NCI-H510A treated with DMSO at 0.1 percent for 48 hours (cell line): Measurements from ENCODE around the gene DPP10.

ENCODE experiments used
- DNase-seq: peaks from one replicate; lab custom pipeline; 2025; lab: John Stamatoyannopoulos, UW

Gene DPP10

DNA sequence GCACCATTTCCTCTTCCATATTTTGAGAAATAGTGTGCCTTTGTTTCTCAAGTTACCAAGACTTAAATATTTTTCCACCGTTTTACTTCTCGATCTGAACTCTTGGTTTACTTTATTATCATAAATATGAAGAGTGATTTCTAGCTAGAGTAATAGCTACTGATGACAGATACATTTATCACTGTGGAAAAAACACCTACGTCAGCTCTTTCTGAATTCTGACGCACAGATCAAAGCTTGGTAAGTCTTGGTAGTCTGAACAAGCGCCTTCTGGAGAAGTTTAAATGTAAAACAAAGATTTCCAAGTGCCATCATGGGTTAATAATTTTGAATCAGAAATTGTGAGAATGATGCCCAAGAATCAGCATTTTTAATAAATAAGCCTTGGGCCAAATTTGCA, 367.7 kb downstream of the DPP10 start:
- no peak for DNase-seq

GRCh38 chr2:114812261-114812660, 369.8 kb downstream of the DPP10 start:
- DNase-seq, result no peak

DNA sequence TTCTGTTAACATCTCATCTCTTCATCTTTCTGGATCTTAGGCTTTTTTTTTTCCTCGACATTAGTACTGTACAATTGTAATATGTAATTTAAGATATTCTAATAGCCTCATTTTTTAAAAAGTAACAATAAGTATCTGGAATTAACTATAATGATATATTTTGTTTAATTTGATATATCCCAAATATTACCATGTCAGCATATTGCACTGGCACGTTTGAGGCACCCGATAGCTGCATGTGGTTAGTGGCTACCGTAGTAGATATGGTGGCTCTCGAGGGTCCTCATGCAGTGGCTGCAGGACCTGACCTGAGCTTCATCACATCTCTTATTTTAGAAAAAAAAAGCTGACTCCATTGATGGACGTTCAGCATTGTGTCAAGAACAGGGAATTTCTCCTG, 371.9 kb downstream of the DPP10 start:
- no peak for DNase-seq

GRCh38 chr2:114821055-114821454, 378.6 kb downstream of the DPP10 start:
- no peak for DNase-seq

DNA sequence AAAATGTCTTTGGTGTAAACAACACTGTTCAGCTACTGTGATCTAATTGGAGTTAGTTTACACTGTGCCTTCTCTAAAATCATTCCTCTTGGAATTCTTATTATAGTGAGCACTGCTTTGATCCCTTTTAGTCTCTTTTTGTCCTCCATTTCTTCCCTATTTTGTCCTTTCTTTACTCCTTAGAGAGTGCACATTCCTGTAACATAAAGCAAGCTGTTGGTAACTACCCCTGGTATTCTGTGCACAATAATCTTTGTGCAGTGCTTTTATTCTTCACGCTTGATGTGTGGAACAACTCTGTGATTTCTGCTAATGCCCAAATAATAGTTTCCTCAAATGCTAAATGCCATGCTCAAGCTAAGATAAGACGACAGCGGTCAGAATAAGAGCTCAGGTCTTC, 401.5 kb downstream of the DPP10 start:
- no peak for DNase-seq

DNA sequence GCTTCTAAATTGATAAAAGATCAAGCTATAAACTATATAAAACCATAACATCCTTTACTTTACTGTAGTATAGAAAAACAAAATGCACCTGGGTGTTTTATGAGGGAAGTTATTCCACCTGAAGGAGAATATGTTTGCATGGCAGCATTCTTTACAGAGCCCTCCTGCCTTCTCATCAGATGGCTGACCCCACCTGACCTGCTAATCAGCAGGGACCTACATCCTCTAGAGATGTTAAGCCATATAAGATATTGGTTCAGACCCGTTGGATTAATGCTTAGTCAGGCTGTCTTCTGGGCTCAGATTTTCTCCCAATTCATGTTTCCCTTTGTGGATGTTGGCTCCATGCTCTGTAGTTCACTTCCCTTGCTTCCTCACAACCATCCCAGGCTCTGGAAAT, 414.8 kb downstream of the DPP10 start:
- DNase-seq, result no peak

GRCh38 chr2:114859726-114860510, 417.5 kb downstream of the DPP10 start:
- DNase-seq, result no peak

DNA sequence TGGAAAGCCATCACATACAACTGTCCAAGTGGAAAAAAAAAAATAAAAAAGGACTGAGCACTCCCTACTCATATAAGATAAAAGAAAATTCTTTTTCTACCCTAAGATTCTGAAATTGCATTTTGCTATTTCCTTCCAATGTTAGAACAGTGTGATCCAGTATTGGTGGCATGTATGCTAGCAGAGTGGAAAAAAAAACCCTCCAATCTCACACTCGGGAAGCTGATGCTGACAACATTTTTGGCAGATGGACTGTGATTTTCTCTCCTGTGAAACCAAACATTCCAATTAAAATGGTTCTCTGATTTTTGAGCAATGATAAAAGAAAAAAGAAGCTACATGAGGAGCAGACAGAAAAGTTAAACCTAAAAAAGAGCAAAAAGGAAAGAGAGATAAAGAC, 419.8 kb downstream of the DPP10 start:
- DNase-seq, result no peak

DNA sequence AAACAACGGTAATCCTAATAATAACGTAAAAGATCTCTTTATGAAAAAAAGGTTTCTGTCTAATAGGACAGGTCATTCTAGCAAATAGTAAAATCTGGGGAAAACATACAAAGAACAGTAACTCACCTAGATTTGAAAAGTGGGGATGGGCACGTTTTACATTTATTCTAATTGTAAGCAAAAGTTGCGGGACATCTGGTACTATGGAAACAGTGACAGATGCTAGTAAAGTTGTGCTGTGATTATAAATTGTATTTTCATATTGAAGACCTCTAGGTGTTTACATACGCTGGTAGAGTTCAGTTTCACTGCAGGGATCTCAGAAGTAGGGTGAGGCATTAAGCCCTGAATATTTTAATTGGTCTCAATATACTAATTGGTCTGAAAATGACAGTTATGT, 422.5 kb downstream of the DPP10 start:
- no peak for DNase-seq

DNA sequence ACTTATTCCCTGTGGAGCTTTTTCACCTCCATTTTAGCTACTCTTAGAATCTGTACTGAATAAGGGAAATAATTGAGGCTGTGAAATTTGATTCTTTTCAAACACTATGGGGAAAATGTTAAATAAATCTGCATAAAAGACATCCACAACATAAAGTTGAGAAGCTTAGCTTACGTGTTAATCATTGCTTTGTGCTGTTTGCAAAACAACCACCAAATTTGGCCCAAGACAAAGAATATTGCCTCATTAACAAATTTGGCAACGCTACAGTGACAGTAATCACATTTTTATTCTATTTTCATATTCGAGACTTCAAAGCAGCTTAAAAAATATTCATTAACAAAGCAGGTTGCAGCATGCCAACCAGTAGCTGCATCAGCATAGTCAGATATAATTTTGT, 437.6 kb downstream of the DPP10 start:
- DNase-seq, result no peak

GRCh38 chr2:114919985-114920384, 477.5 kb downstream of the DPP10 start:
- DNase-seq, result no peak

DNA sequence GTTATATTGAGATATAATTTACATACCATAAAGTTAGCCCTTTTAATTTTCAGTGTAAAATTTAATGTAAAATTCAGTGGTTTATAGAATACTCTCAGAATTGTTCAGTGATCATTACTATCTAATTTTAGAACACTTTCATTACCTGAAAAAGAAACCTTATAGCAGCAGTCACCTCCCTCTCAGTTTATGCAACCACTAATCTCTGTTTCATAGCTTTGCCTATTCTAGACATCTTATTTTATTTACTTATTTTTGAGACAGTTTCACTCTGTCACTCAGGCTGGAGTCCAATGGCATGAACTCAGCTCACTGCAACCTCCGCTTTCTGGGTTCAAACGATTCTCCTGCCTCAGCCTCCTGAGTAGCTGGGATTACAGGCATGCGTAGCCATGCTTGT, 479.6 kb downstream of the DPP10 start:
- no peak for DNase-seq

DNA sequence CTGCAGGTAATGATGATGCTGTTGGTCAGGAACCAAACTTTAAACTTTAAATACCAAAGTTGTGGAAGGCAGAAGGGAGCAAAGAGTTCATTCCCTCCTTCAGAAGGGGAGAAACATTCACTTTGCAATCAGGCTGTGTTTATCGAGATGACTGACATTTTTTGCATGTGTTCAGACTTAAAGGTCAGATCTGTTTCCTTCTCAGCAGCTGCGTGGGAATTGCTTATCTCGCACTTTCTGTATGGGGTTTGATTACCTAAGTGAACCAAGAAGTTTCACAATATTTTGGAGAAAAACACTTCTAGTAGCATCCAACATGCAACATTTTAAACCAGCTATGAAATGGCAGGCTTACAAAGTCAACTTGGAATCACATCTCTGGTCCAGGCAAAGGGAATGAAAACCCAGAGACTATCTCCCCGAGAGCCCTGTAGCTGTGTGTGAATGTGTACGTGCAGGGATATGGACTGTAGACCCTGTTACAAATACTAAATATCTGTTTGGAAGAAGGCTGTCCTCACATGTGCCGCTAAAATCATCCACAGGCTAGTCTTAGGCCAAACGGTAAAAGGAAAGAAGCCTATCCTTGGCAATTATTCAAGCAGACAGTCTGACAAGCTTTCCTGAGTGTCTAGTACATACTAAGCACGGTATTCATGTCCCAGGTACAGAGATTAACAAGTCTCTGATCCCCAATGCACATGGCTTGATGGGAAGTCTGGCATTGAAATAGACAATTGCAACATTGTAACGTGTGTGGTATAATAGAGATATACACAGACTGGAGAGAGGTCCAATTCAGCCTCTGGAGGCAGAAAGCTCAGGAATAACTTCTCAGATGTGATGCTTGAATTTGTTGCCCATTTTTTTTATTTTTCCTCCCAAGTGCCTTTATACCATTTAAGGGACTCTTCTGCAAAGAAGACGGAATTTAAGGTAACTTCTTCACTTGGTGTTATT, 483.1 kb downstream of the DPP10 start:
- no peak for DNase-seq

GRCh38 chr2:114926303-114926702, 483.9 kb downstream of the DPP10 start:
- DNase-seq, result no peak

DNA sequence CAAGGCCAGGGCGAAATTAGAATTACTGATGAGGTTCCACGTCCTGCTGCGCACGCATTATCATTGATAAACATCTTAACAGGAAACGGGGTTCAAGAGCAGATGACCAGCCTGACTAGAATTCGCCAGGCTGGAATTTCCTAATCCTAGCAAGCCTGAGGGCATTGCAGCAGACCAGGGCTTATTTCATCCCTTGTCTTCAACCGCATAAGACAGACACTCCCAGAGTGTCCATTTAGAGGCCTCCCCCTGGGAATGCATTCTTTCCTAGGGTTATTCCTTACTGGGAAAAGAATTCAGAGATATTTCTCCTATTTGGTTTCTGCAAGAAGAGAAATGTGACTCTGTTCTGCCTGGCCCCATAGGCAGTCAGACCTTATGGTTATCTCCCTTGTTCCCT, 486.8 kb downstream of the DPP10 start:
- DNase-seq, result no peak

GRCh38 chr2:114933671-114934241, 491.3 kb downstream of the DPP10 start:
- DNase-seq, result no peak

DNA sequence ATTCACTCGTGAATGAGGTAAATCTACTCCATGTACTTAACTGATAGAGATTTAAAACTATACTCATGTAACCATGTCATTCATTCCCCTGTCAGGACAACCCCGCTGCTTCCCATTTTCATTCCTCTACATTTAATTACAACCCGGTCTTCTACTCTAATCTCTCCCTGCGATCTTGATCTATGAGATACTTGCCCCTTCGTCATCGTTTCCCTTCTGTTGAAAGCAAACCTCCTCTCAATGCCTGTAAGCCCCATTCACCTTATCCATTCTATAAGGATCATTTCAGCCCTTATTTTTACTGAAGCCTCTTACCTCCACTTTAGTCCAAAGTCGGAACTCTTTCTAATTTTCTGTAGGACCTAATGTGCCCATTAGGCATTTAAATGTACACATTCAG, 492.6 kb downstream of the DPP10 start:
- no peak for DNase-seq

GRCh38 chr2:114937366-114937930, 495.0 kb downstream of the DPP10 start:
- no peak for DNase-seq

GRCh38 chr2:114940785-114941458, 498.5 kb downstream of the DPP10 start:
- DNase-seq, result no peak

GRCh38 chr2:114949228-114949804, 506.9 kb downstream of the DPP10 start:
- no peak for DNase-seq

- DNase-seq, result no peak
Observed at GRCh38 chr2:114960389-114960788, 517.9 kb downstream of the DPP10 start.

DNA sequence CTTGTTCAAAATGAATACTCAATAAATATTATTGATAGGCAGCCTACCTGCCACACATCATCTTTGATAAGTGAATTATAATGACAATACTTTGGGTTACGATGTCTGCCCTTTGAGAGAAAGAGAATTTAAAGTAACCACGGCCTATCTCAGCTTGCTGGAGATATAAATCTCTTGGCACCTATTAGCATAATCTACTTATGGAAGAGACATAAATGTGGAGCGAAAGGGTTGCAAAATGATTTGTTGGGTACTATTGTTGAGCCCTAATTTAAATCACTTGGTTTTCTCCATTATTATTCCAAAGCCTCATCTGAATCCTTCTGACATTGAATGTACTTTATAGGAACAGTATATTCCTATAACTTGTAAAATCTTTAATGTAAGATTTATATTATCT, 520.1 kb downstream of the DPP10 start:
- DNase-seq, result no peak
